ENCODE results near the gene SNX1. TPM values are rescaled to one million over a fixed set of nuclear protein-coding genes. Genes with fewer than 3 reads are reported as not detected.

SNX1 gene
- total RNA-seq, 1 donor from 2014 or later = 89.7 TPM

DNA sequence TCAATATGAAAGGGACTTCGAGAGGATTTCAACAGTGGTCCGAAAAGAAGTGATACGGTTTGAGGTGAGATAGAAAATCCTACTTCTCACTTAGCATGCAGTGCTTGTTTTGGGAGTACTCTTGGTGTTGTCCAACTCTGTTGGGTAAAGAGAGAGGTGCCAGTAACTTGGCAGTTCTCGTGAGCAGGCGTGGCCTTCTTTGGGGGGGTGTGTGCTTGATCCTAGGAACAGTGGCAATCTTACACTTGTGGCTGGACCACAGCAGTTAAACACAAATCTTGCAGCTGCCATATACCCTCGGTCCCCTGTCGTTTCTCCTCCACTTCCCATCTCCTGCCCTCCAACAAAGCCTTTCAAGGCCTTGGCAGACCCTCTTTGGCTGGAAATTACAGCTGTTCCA, 40.6 kb downstream of the SNX1 start:
- no peak for ATAC-seq
- intact Hi-C loops (cut with micrococcal nuclease) = no loop called here
- no peak for DNase-seq

DNA sequence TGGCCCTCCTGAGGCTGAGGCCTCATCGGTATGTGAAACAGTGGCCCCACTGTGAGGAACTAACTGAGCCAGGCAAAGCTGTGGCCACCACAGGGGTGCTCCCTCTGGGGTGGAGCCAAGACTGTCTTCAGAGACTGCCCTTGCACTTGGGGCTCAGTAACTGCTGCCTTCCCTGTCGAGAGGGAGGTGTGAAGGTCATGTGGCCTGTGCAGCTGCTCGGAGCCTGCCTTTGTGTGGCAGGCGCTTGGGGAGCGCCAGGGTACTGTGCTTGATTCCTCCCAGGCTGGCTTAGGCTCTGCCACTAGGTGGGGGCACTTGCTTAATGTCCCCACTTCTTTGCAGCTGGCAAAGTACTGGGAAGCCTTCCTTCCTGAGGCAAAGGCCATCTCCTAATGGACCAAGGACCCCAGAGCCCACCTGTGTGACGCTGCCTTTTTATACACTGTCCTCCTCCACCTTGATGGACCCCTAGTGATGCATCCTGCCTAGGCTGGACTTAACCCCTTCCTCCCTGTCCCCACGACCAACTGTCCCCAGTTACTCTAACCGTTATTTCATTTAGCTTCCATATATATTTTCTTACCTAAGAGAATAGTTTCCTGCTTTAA, 41.5 kb downstream of the SNX1 start:
- intact Hi-C loops (cut with micrococcal nuclease) = no loop called here
- DNase-seq = peak; percentile 49

DNA sequence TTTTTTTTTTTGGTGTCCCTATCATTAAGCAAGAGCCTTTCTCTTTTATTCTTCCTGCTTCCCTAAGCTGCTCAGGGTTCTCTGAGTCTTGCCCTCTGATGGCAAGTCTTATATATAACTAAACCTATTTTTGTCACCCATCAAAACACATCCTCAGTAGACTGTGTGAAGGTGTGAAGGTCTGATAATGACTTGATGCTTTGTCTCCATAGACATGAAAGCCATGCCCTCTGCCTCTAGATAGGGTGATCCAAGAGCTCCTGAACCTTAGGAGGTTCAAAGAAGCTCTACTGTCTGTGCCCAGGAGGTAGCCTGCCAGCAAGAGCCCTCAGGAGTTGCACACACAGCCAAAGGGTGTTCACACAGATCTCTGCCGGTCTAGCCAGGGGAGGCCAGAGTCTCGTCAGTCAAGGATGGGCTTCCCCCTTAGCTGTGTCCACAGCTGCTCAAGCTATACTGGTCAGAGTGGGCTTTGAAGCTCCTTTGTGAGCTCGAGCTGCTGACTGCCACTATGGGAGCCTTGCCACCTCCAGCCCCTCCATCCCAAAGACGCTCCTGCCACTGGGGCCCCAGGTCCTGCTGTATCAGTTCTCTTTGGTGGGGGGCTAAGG, 42.7 kb downstream of the SNX1 start:
- intact Hi-C loops (cut with micrococcal nuclease) = no loop called here
- ATAC-seq (no peak), DNase-seq (no peak)

More for the DNA sequence above, 41.5 kb downstream of the SNX1 start:
- peak; percentile 60 for ATAC-seq

DNA sequence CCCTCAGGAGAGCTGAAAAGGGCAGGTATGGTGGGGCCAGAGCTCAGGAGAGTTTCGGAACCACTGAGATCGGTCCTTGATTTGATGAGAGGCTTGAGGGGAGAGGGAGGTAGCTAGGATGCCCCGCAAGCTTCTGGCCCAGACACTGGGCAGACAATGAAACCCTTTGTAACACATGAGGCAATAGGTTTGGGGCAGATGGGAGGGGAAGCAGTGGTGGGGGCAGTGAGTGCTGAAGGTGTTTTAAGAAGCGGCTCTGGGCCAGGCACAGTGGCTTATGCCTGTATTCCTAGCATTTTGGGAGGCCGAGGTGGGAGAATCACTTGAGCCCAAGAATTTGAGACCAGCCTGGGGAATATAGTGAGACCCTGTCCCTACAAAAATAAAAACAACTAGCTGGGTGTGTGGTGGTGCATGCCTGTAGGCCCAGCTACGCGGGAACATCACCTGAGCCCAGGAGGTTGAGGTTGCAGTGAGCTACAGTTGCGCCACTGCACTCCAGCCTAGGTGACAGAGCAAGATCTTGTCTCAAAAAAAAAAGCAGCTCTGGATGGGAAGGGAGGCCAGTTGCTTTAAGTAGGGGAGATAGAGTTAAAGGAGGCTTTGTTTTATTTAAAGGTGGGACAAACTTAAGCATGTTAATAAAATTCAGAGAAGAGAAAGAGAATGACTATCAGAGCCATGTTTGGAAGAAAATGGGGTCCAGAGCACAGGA, 46.2 kb downstream of the SNX1 start:
- intact Hi-C loops (cut with micrococcal nuclease) = no loop called here
- DNase-seq (no peak), ATAC-seq (no peak)

DNA sequence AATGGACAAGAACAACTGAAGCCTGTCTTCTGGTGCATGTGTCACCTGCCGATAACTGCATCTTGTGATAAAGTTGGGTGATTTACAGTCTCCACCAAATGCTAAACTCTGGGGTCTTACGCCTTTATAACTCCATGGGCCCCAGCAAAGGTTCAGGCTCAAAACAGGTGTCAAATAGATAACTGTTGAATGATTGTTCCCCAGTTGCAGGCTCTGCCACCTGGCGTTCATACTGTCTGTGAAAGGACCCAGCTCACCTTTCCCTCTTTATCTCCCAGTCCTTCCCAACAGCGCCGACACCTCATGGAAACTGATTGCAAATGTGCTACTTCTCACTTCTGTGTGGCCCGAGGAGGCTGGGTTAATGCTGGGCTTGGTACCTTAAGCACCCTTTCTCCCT, 47.5 kb downstream of the SNX1 start:
- no peak for ATAC-seq
- no peak for DNase-seq
- intact Hi-C loops (cut with micrococcal nuclease) = no loop called here

DNA sequence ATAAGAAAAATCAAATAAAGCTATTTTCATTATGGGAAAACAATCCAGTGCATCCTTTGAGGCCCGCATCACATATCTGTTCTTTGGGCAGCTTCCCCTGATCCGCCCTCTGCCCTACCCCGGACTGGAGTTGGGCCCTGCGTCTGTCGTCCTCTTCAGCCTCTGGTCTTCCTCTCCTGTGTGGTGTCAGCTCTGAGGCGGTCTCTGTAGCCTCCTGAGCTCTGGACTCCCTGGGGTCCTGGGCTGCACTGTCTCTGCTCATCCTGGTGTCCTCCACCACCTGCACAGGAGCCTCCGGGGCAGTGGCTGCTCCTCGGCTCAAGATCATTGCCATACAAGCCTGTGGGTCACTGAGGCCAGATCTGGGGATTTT, 48.4 kb downstream of the SNX1 start:
- ATAC-seq (no peak), DNase-seq (no peak)
- intact Hi-C loops (cut with micrococcal nuclease) = no loop called here

DNA sequence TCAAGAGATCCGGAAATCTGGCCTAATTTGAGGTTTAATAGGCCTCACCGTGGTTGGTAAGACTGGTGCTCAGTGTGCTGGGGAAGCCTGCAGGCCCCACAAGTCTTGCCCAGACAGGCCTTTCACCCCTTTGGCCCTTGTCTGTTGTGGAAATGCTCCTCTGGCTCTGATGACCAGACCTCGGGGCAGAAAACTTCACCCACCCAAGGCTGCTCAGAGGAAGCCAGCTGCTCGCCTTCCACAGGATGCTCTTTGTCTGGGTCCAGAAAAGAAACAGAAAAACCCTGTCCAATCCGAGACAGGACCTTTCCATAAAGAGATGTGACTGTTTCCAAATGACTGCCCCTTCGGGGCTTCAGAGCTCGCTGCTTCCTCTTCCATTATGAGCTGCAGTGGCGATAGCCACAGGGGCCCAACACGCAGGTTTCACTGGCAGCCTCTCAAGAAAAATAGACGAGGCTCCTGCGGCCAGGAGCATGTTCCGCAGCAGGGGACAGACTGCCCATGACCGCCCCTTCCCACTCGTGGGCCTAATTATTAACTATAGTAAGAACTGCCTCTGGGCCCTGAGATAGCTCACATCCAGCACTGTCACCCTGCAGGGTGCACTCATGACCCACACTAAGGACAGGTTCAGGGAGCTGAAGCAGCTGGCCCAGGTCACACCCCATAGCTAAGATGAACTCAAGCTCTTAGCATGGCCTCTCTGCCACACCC, 48.9 kb downstream of the SNX1 start:
- intact Hi-C loops (cut with micrococcal nuclease) = no loop called here
- ATAC-seq (peak; percentile 3), DNase-seq (no peak)

DNA sequence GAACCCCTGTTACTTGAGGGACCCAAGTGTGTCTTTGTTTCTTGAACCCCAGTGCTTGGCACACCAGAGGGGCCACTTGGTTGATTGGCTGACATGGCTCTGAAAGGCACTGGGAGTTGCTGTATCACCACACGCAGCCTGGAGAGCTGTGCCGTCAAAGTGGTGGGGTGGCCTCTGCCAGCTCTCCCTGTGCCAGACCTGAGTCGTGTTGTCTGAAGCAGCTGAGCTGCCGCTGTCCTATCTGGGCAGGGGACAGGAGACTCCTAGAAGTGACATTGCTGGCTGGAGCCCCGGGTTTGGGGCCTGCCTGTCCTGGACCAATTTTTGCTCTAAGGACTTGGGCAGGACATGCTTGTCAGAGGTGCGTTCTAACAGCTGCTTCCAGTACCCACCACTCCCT, 50.3 kb downstream of the SNX1 start:
- peak; percentile 92 for ATAC-seq
- intact Hi-C loops (cut with micrococcal nuclease) = no loop called here
- DNase-seq = peak; percentile 85

DNA sequence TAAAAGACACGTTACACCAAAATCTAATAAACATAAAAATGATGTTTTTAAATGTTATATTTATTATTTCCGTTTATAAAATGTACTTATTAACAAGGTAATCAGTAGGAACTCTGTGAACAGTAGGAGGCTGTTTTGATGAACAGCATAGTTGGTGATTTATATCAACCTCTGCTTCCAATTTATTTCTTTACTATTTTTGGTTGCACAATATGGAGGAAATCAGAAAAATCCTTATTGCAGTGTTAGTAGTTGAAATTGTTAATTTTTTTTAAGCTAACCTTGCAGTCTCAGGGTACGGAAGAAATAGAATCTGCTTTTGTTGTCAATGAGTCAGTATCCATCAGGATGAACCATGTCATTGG, 50.7 kb downstream of the SNX1 start:
- ATAC-seq = no peak
- no peak for DNase-seq
- intact Hi-C loops (cut with micrococcal nuclease) = no loop called here

DNA sequence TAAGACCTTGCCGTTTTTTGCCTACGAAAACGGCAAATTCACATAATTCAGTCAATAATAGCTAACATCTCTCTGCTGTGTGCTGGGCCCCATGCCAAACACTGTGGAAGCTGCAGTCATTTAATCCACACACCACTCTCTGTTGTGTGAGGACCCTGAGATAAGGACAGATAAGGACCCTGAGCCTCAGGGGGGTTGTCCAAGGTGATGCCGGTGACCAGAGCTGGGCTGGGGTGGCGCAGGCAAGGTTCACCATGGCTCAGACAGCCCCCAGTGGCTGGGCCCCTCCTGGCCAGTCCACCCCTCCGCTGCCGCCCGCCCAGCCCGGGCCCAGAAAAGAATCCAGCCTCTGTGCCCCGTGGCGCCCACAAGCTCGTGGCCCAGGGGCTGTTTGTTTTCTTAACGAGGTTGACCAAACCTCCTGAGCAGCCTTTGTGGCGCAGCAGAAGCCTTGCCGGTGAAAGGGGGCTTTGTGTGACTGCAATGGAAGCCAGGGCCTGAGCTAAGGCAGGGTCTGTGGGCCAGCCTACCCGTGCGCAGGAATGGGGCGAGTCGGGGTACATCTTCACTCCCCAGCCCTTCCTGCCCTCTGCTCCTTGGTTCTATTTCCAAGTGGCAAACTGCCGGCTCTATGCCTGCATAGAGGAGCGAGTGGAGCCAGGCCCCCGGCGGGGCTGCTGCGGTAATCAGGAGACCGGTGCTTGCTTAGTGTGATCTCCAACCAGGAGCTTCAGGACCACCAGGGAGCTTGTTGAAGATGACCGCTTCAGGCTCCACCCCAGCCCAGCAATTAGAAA, 51.3 kb downstream of the SNX1 start:
- intact Hi-C loops (cut with micrococcal nuclease) = no loop called here
- peak; percentile 3 for ATAC-seq
- DNase-seq = no peak

DNA sequence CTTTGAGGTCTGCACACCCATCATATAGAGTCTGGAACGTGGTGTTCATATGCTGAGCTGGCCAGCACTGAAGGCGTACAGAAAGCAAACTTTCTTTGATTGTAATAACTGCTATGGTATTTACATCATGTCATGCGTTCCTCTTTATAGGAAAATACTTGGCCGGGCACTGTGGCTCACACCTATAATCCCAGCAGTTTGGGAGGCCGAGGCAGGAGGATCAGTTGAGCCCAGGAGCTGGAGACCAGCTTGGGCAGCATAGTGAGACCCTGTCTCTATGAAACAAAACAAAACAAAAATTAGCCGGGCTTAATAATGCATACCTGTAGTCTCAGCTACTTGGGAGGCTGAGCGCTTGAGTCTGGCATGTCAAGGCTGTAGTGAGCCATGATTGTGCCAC, 52.4 kb downstream of the SNX1 start:
- ATAC-seq (no peak), DNase-seq (no peak)
- intact Hi-C loops (cut with micrococcal nuclease) = no loop called here

DNA sequence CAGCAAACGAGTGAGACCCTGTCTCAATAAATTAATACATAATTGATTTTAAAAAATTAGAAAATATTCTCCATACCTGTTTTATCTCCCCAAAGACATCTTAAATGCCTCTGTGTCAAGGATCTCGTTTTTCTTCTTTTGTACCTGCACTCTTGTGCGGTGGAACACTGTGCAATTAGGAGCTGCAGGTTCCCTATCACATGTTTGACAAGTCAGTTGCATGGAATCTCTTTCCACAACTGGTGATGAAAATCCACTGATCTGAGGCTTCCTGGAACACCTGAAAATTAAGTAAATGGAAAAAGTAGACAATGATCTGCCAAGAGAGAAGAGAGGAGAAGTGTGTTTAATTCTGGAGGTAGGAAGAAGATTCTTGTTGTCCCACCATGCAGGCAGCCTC, 52.8 kb downstream of the SNX1 start:
- intact Hi-C loops (cut with micrococcal nuclease) = no loop called here
- no peak for DNase-seq

DNA sequence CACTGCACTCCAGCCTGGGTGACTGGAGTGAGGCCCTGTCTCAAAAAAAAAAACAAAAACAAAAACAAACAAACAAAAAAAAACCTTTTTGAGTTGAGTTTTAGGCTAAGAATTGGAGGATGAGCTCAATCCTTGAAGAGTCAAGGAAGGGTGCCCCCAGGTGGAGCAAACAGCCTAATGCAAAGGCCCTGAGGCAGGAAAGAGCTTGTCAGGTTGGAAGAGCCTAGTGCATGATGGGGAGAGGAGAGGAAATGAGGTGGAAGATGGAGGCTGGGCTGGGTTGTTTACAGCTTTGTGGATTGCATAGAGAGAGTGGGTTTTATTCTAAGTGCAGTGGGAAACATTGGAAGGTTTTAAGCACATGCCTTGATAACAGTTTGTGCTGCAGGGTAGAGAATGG, 53.6 kb downstream of the SNX1 start:
- ATAC-seq = no peak
- intact Hi-C loops (cut with micrococcal nuclease) = no loop called here
- DNase-seq = no peak

More for the DNA sequence above, 52.8 kb downstream of the SNX1 start:
- ATAC-seq = no peak

DNA sequence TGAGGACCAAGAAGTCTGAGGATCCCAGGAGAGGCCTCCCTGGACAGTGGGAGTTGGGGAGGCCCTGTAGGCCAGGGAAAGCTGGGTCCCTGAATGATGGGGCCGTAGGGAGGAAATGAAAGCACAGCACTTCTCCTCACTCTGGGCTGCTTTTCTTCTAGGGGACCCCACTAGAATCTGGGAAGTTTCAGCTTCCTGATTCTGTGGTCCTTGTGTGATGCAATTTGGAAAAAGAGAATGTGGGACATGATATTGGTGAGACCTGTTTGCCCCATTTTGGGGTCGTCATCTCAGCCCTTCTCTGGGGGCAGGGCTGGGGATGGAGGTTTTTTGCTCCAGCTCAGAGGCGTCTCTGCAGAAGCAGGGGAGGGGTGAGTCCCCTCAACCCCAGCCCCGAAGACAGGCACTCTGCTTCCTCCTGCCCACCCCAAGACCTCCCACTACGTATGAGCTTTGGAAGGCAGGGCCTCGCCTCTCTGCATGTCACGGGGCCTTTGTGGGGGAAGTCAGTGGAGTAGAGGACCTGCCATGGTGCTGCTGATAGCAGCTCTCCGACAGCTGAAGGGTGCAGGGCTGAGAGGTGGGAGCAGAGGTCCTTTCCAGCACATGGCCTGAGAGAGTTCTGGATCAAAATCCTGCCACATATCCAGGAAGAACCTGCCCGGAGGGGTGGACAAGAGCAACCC, 54.3 kb downstream of the SNX1 start:
- intact Hi-C loops (cut with micrococcal nuclease) = loop anchor here (5.0 kb wide), 1 partner anchor 53 kb away; the partner anchor contains the start of gene SNX1
- DNase-seq = no peak
- no peak for ATAC-seq

DNA sequence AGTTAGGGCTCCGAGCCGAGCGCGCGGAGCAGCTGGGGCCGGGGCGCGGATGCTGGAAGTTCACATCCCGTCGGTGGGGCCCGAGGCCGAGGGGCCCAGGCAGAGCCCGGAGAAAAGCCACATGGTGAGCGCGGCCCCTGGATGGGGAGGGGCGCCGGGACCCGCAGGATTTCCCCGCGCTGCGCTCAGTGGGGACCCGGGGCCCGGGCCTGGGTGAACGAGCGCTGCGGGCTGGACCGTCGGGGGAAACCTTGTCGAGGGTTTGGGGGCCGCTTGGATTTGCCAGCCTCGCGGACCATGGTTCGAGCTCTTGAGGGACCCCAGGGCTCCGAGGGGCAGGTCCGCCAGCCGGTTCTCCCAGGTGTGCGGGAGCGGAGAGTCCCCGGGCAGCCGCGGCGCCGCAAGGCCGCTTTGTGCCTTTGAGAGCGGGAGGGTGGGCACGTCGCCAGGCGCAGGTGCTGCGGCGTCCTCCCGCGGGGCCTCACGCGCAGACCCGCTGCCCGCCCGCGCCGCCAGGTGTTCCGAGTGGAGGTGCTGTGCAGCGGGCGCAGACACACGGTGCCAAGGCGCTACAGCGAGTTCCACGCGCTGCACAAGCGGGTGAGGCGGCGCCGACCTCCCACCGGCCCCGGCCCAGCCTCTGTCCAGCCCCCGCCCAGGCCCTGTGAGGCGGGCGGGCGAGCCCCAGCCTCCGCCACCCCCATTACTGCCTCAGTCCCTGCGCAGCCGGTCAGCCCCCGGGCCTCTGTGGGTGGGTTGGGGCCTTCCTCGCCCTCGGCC, 56.1 kb downstream of the SNX1 start, which contains the start of gene SNX22:
SNX22 (plus strand) TSS at position 5 of the 780 bp plus-strand sequence; CDS start at position 50, 45 bp downstream.
- intact Hi-C loops (cut with micrococcal nuclease) = loop anchor here (5.0 kb wide), 1 partner anchor 55 kb away; the partner anchor contains the start of gene SNX1
- peak; percentile 0 for ATAC-seq
- peak; percentile 64 for DNase-seq

DNA sequence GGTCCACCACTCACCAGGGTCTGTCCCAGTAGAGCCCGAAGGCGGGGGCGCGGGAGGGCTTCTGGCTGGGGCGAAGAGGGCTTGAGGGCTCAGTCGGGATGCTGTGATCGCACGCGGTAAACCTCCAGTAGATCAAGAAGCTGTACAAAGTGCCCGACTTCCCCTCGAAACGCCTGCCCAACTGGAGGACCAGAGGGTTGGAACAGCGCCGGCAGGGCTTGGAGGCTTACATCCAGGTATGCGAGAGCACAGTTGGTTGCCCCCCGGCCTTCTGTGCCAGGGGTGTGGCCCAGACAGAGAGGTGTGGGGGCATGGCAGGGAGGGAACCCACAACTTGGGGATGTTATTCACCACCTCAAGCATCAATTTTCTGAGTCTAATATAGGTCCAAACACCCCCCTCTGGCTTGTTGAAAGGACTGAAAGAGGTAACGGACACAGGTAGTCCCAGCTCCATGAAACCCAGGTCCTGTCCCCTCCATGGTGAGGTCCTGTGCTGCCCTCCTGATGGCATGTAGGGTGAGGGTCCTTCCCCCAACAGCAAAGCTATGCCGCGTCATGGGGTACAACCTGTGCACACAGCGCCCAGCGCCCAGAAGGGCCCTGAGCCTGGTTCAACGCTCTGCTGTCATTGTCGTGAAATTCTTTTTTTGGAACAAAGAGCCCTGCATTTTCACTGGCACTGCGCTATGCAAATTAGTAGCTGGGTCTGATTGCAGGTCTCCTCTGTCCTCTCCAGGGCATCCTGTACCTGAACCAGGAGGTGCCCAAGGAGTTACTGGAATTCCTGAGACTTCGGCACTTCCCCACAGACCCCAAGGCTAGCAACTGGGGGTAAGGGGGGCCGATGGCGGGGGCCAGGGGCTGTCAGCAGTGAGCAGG, 57.0 kb downstream of the SNX1 start:
- ATAC-seq (no peak), DNase-seq (peak; percentile 57)
- intact Hi-C loops (cut with micrococcal nuclease) = loop anchor here (5.0 kb wide), 1 partner anchor 55 kb away; the partner anchor contains the start of gene SNX1

Data from left ventricle myocardium superior (tissue), 1 donor.